Kidney (tissue), 14 donors: Measurements from ENCODE around the gene KAT2B. TPM values are rescaled to one million over a fixed set of nuclear protein-coding genes. Genes with fewer than 3 reads are reported as not detected.

Experiments used
- DNase-seq, 5 donors: peaks; one replicate each; pipeline ENCODE4 v3.0.0-alpha.2; 2013 to 2020
- FAIRE-seq: peaks from 2 replicates; lab custom pipeline; 2012; peaks lifted over from hg19 to GRCh38; lab: Jason Lieb, UNC
- H3K27ac ChIP-seq, 2 donors: one replicate each; pipeline ENCODE4 v1.7.0; 2013; ENCODE audit warnings: low read depth in 2 of 2, low read length in 2 of 2, inconsistent platforms in 1 of 2
- H3K27me3 ChIP-seq: one replicate; pipeline ENCODE4 v1.7.1; 2013; ENCODE audit warnings: low read length, inconsistent platforms; ENCODE audit not compliant: control insufficient read depth, insufficient read depth
- H3K36me3 ChIP-seq, 3 donors: one replicate each; pipeline versions ENCODE4 v1.7.0 to v1.7.1; 2013; ENCODE audit warnings: low read length in 3 of 3, control low read depth in 1 of 3, inconsistent platforms in 1 of 3; ENCODE audit not compliant: insufficient read depth in 3 of 3, control insufficient read depth in 2 of 3
- H3K4me1 ChIP-seq, 3 donors: one replicate each; pipeline versions ENCODE4 v1.7.0 to v1.7.1; 2013; ENCODE audit warnings: low read length in 3 of 3, inconsistent platforms in 1 of 3, low read depth in 1 of 3; ENCODE audit not compliant: control insufficient read depth in 2 of 3, insufficient read depth in 2 of 3
- H3K4me3 ChIP-seq, 3 donors: one replicate each; pipeline versions ENCODE4 v1.7.0 to v1.8.1; 2013; ENCODE audit warnings: low read length in 3 of 3, control low read depth in 1 of 3, inconsistent platforms in 1 of 3
- H3K9ac ChIP-seq, 3 donors: one replicate each; pipeline versions ENCODE4 v1.7.0 to v1.7.1; 2013; ENCODE audit warnings: low read length in 3 of 3, control low read depth in 1 of 3, inconsistent platforms in 1 of 3
- H3K9me3 ChIP-seq, 3 donors: one replicate each; pipeline versions ENCODE4 v1.7.0 to v1.7.1; 2013; ENCODE audit warnings: low read length in 3 of 3, control low read depth in 1 of 3, inconsistent platforms in 1 of 3; ENCODE audit not compliant: control insufficient read depth in 2 of 3, insufficient read depth in 1 of 3
- CTCF ChIP-seq: IDR thresholded peaks from 3 replicates; pipeline ENCODE4 v1.5.1; 2012; ENCODE audit warnings: mild to moderate bottlenecking, moderate library complexity, borderline replicate concordance; ENCODE audit not compliant: insufficient read depth; ENCODE audit errors: extremely low read depth
- intact Hi-C: fragments of 100-400 bp; cut with DNase I; formaldehyde crosslinking; loops from one replicate; pipeline ENCODE4 v1.11.1; 2022
- polyA plus RNA-seq: library from polyadenylated mRNA; stranded (reverse); fragments of 350-450 nt; fragmentation: Illumina TruSeq; extraction: RNeasy Lipid Tissue Mini Kit (QIAGEN cat#74804); gene quantifications from one replicate; pipeline ENCODE4 v1.2.3, GENCODE V29; 2014; ENCODE audit warnings: low read depth, low replicate concordance; ENCODE audit not compliant: insufficient read depth
- total RNA-seq: library from RNA; stranded (reverse); fragmentation: NEBNext Ultra II Directional; extraction: Animal tissue kit (Norgen Biotek cat#: 25700); gene quantifications from one replicate; pipeline ENCODE4 v1.2.1, GENCODE V29; 2021
- donor health status: control.
- donor health status: control.
- donor health status: control.
- donor health status: control.
- donor health status: control.
- donor health status: DM: yes; HTN: yes; CAD: no.
- donor health status: Normal renal cell carcinoma (clear cell type).

Gene KAT2B
- total and polyA plus RNA-seq, 2 donors from 2014 or later, result 9.5 to 30.1 TPM

DNA sequence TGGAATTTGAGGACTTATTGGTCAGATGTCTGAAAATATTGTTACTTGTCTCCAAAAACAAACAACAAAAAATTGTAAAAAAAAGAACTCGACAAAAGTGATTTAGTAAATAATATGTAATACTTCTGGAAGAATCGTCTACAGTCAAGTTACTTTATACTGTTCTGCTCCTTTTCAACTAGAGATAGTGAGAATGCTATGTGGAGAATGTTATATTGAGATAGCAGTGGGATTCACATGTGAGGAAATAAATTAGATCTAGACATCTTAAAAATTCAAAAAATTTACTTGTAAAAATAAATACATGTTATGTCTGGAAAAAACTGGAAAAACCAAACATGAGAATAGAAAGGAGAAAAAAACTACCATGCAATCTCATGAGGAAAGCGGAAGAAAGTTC is 80.8 kb downstream of the KAT2B start:
- intact Hi-C loops, result no loop called here
- H3K9ac ChIP-seq, result no peak overlapping the region
- no peaks in the 10 kb centered on the region for H3K9me3 ChIP-seq
- DNase-seq, result no peak
- H3K4me3 ChIP-seq, result no peak overlapping the region
- peaks cover 0 to 19% (median 5%) of the 10 kb centered on the region in 3 donors for H3K36me3 ChIP-seq
- H3K27me3 ChIP-seq, result no peaks in the 10 kb centered on the region
- FAIRE-seq, result no peak
- H3K27ac ChIP-seq, result no peak overlapping the region
- no peak for TF ChIP-seq CTCF
- H3K4me1 ChIP-seq, result no peaks in the 10 kb centered on the region

GRCh38 chr3:20123131-20123652 is 82.9 kb downstream of the KAT2B start:
- no peak overlapping the region for H3K4me3 ChIP-seq
- no peak for TF ChIP-seq CTCF
- peaks cover 0 to 2% (median 0%) of the 10 kb centered on the region in 3 donors for H3K4me1 ChIP-seq
- FAIRE-seq (no peak), DNase-seq (no peak)
- no peaks in the 10 kb centered on the region for H3K27me3 ChIP-seq
- H3K36me3 ChIP-seq, result peaks cover 0 to 18% (median 0%) of the 10 kb centered on the region in 3 donors
- H3K27ac ChIP-seq, result no peak overlapping the region
- no peak overlapping the region for H3K9ac ChIP-seq
- intact Hi-C loops, result no loop called here
- H3K9me3 ChIP-seq, result no peaks in the 10 kb centered on the region

DNA sequence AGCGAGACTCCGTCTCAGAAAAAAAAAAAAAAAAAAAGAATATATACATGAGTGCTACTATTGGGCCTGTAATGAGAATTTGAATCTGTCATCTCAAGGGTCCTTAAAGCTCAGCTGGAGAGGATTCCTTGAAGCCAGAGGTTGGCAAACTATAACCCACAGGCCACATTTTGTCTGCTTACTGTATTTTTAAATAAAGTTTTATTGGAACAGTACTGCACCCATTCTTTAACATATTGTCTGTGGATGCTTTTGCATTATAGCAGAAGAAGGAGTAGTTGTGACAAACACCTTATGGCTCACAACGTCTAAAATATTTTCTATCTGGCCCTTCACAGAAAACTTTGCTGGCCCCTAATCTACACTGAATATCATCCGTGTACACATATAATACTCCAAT is 85.0 kb downstream of the KAT2B start:
- no peak overlapping the region for H3K27ac ChIP-seq
- FAIRE-seq, result no peak
- H3K36me3 ChIP-seq, result peaks cover 0 to 12% (median 0%) of the 10 kb centered on the region in 3 donors
- H3K9me3 ChIP-seq, result no peaks in the 10 kb centered on the region
- H3K27me3 ChIP-seq, result no peaks in the 10 kb centered on the region
- DNase-seq, result no peak
- intact Hi-C loops, result no loop called here
- no peak overlapping the region for H3K9ac ChIP-seq
- no peak overlapping the region for H3K4me3 ChIP-seq
- peaks cover 0 to 2% (median 0%) of the 10 kb centered on the region in 3 donors for H3K4me1 ChIP-seq
- no peak for TF ChIP-seq CTCF

DNA sequence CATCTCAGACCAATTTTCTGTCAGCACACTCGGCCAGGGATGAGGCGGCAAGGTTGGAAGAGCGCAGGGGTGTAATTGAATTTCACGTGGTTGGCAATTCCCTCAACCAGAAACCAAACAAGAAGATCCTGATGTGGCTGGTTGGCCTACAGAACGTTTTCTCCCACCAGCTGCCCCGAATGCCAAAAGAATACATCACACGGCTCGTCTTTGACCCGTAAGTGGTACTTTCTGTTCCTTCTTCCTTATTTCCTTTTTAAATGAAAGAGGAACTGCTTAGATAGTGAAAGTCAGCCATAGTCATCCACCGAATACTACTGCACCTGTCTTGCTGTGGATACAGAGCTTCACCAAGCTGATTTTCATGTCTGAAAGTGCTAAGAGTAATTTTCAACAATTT is 85.7 kb downstream of the KAT2B start:
- intact Hi-C loops, result no loop called here
- H3K9ac ChIP-seq, result no peak overlapping the region
- peaks cover 0 to 9% (median 0%) of the 10 kb centered on the region in 3 donors for H3K36me3 ChIP-seq
- no peak overlapping the region for H3K4me3 ChIP-seq
- no peak overlapping the region for H3K27ac ChIP-seq
- TF ChIP-seq CTCF, result no peak
- no peak for FAIRE-seq
- H3K27me3 ChIP-seq, result no peaks in the 10 kb centered on the region
- no peak for DNase-seq
- H3K4me1 ChIP-seq, result peaks cover 0 to 2% (median 0%) of the 10 kb centered on the region in 3 donors
- no peaks in the 10 kb centered on the region for H3K9me3 ChIP-seq
